Measurements from ENCODE around the gene KIF21B.

- TF ChIP-seq CTCF (IDR thresholded peaks at IDR 0.05; ENCODE audit: poor library complexity), result no peak
- no peak for TF ChIP-seq EZH2 (IDR thresholded peaks at IDR 0.05; ENCODE audit: borderline replicate concordance)
Observed at GRCh38 chr1:201007481-201007880, 16.0 kb downstream of the KIF21B start.
